ENCODE data around the gene C2orf76. TPM values are rescaled to one million over a fixed set of nuclear protein-coding genes. Genes with fewer than 3 reads are reported as not detected.

Gene C2orf76
- total and polyA plus RNA-seq, 2 experiments from 2014 or later, result 9.5 to 17.0 TPM

DNA sequence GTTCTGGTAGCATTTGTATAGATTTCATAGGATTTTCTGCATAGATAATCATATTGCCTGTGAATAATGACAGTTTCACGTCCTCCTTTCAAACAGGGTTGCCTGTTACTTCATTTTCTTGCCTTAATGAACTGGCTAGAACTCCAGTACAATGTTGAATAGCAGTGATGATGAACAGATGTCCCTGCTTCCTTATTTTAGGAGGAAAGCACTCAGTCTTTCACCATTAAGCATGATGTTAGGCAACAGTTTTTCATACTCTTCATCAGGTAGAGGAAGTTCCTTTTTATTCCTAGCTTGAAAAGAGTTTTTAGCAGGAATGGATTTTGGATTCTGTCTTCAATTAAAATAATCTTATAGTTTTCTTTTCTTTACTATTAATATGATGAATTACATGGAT lies 39.7 kb downstream of the C2orf76 start:
- DNase-seq (ENCODE audit: low read depth in 1 of 2, low spot score in 1 of 2), result no peak
- H3K27ac ChIP-seq, result no peak overlapping the region
- H3K9me3 ChIP-seq (ENCODE audit: low read depth), result no peaks in the 10 kb centered on the region
- no peak overlapping the region for H3K4me3 ChIP-seq
- TF ChIP-seq, protein P1, sequence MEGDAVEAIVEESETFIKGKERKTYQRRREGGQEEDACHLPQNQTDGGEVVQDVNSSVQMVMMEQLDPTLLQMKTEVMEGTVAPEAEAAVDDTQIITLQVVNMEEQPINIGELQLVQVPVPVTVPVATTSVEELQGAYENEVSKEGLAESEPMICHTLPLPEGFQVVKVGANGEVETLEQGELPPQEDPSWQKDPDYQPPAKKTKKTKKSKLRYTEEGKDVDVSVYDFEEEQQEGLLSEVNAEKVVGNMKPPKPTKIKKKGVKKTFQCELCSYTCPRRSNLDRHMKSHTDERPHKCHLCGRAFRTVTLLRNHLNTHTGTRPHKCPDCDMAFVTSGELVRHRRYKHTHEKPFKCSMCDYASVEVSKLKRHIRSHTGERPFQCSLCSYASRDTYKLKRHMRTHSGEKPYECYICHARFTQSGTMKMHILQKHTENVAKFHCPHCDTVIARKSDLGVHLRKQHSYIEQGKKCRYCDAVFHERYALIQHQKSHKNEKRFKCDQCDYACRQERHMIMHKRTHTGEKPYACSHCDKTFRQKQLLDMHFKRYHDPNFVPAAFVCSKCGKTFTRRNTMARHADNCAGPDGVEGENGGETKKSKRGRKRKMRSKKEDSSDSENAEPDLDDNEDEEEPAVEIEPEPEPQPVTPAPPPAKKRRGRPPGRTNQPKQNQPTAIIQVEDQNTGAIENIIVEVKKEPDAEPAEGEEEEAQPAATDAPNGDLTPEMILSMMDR (IDR thresholded peaks at IDR 0.05; ENCODE audit: low read depth, low read length), result no peak
- no peaks in the 10 kb centered on the region for H3K36me3 ChIP-seq
- H3K27me3 ChIP-seq, result no peaks in the 10 kb centered on the region
- H3K4me1 ChIP-seq (ENCODE audit: low read depth), result no peaks in the 10 kb centered on the region

DNA sequence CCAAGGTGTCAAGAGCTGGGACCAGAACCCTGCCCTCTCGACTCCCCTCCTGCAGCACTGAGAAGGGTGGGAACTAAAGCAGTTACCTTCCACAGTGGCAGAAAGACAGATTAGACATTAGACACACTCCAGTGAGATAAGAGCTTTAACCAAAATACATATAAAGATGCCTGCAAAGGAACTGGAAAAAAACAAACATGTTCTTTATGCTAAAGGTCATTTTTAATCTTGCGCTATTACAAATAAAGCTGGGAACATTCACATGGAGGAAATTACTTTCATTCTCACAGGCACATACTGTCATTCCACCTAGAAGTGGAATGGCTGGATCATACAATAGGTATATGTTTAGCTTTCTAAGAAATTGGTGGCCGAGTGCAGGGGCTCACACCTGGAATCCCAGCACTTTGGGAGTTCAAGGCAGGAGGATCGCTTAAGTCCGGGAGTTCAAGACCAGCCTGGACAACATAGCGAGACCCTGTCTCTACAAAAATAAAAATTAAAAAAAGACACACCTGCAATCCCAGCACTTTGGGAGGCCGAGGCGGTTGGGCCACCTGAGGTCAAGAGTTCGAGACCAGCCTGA lies 41.9 kb downstream of the C2orf76 start:
- TF ChIP-seq, protein P1 (IDR thresholded peaks at IDR 0.05; ENCODE audit: low read depth, low read length), result no peak
- peaks cover 3% of the 10 kb centered on the region for H3K4me1 ChIP-seq (ENCODE audit: low read depth)
- no peaks in the 10 kb centered on the region for H3K36me3 ChIP-seq
- no peak overlapping the region for H3K4me3 ChIP-seq
- H3K27ac ChIP-seq, result no peak overlapping the region
- no peaks in the 10 kb centered on the region for H3K9me3 ChIP-seq (ENCODE audit: low read depth)
- H3K27me3 ChIP-seq, result no peaks in the 10 kb centered on the region
- no peak for DNase-seq (ENCODE audit: low read depth in 1 of 2, low spot score in 1 of 2)

DNA sequence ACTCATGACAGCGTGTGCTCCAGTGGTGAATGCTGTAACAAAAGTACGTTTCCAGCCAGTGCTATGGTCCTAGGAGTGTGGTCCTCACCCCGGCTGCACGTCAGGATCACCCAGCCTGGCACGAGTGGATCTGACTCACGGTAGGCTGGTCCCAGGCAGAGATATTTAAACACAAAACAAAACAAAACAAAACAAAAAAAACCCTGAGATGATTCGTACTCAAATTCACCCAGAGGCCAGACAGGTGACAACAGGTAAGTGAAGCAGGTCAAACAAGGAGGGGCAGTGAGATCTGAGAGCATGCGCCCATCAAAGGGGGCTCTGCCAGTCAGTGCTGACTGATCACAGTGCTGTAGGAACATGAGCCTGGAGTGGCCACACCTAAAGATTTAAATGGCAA lies 43.2 kb downstream of the C2orf76 start:
- no peak overlapping the region for H3K4me3 ChIP-seq
- no peaks in the 10 kb centered on the region for H3K9me3 ChIP-seq (ENCODE audit: low read depth)
- TF ChIP-seq, protein P1 (IDR thresholded peaks at IDR 0.05; ENCODE audit: low read depth, low read length), result no peak
- no peaks in the 10 kb centered on the region for H3K36me3 ChIP-seq
- no peaks in the 10 kb centered on the region for H3K27me3 ChIP-seq
- H3K27ac ChIP-seq, result no peak overlapping the region
- H3K4me1 ChIP-seq (ENCODE audit: low read depth), result peaks cover 8% of the 10 kb centered on the region
- DNase-seq (ENCODE audit: low read depth in 1 of 2, low spot score in 1 of 2), result no peak

DNA sequence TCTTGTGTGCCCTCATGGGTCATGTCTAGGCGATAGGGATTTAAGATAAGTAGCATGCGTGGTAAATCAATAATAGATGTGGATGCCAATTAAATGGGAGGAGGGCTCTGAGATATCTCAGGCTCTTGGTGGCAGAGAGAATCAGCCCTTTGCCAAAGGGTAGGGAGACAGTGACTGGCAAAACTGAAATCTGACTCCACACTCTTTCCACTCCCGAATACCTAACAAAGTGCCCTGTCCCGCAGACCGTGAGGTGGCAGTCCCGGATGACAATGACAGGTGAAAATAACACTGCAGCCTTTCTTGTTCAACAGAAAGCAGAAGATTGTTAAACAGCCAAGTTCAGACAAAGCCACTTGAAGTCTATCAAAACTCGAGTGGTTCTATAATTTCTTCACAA lies 47.0 kb downstream of the C2orf76 start:
- Histone ChIP-seq H3K9me3 (ENCODE audit: low read depth) (no peaks in the 10 kb centered on the region), H3K4me3 (no peak overlapping the region), H3K27me3 (no peaks in the 10 kb centered on the region), H3K36me3 (no peaks in the 10 kb centered on the region), H3K4me1 (ENCODE audit: low read depth) (peaks cover 8% of the 10 kb centered on the region), H3K27ac (no peak overlapping the region)
- DNase-seq (ENCODE audit: low read depth in 1 of 2, low spot score in 1 of 2), result peak in 1 of 2 donors; percentile 22
- TF ChIP-seq, protein P1 (IDR thresholded peaks at IDR 0.05; ENCODE audit: low read depth, low read length), result no peak

DNA sequence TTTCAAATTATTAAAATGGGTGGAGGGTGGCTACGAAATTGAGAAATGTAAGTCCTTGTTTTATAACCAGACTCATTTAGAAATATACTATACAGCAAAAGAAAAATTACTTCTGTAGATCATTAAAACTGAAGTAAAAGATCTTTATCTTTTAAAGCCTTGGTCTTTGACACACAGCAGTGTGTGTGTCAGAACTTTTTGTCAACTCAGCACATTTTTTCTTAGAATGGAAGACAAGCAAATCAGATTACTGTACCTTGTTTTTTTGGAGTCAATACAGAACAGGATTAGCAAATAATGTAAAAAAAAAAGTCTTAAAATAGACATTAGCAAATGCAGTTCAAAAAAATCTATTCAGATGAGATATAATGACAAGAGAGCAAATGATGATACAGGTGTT lies 49.1 kb downstream of the C2orf76 start:
- no peaks in the 10 kb centered on the region for H3K27me3 ChIP-seq
- peaks cover 12% of the 10 kb centered on the region for H3K4me1 ChIP-seq (ENCODE audit: low read depth)
- H3K4me3 ChIP-seq, result no peak overlapping the region
- TF ChIP-seq, protein P1 (IDR thresholded peaks at IDR 0.05; ENCODE audit: low read depth, low read length), result no peak
- H3K27ac ChIP-seq, result no peak overlapping the region
- no peak for DNase-seq (ENCODE audit: low read depth in 1 of 2, low spot score in 1 of 2)
- no peaks in the 10 kb centered on the region for H3K9me3 ChIP-seq (ENCODE audit: low read depth)
- no peaks in the 10 kb centered on the region for H3K36me3 ChIP-seq

Data from cardiac muscle cell (in vitro differentiated cells and primary cell).